LNCAP (cell line): ENCODE measurements around the gene EIF4E1B.

Source experiments
- TF ChIP-seq, protein P1 (sequence below): fragments of 450-650 bp; IDR thresholded peaks from 2 replicates; pipeline ENCODE4 v1.5.1; 2017; ENCODE audit warnings: mild to moderate bottlenecking

The EIF4E1B gene

GRCh38 chr5:176660530-176660859 is 30.0 kb downstream of the EIF4E1B start:
- TF ChIP-seq, protein P1, sequence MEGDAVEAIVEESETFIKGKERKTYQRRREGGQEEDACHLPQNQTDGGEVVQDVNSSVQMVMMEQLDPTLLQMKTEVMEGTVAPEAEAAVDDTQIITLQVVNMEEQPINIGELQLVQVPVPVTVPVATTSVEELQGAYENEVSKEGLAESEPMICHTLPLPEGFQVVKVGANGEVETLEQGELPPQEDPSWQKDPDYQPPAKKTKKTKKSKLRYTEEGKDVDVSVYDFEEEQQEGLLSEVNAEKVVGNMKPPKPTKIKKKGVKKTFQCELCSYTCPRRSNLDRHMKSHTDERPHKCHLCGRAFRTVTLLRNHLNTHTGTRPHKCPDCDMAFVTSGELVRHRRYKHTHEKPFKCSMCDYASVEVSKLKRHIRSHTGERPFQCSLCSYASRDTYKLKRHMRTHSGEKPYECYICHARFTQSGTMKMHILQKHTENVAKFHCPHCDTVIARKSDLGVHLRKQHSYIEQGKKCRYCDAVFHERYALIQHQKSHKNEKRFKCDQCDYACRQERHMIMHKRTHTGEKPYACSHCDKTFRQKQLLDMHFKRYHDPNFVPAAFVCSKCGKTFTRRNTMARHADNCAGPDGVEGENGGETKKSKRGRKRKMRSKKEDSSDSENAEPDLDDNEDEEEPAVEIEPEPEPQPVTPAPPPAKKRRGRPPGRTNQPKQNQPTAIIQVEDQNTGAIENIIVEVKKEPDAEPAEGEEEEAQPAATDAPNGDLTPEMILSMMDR, result no peak

GRCh38 chr5:176660860-176661641 is 30.6 kb downstream of the EIF4E1B start:
- TF ChIP-seq, protein P1, result peak; percentile 94

DNA sequence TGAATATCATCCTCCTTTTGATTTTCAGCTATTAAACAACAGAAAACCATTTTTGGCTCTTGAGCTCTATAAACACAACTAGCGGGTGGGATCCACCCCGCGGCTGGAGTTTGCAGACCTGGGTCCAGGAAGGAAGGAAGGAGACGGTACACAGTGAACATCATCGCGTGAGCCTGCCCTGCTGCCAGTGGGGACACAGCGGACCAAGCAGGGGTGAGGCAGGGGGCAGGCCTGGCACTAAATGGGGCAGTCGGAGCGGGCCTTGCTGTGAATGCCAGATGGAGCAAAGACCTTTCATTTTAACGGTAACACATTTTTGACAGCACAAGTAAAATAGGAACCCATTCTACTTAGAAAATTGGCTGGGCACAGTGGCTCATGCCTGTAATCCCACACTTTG is 31.2 kb downstream of the EIF4E1B start:
- TF ChIP-seq, protein P1, result no peak

DNA sequence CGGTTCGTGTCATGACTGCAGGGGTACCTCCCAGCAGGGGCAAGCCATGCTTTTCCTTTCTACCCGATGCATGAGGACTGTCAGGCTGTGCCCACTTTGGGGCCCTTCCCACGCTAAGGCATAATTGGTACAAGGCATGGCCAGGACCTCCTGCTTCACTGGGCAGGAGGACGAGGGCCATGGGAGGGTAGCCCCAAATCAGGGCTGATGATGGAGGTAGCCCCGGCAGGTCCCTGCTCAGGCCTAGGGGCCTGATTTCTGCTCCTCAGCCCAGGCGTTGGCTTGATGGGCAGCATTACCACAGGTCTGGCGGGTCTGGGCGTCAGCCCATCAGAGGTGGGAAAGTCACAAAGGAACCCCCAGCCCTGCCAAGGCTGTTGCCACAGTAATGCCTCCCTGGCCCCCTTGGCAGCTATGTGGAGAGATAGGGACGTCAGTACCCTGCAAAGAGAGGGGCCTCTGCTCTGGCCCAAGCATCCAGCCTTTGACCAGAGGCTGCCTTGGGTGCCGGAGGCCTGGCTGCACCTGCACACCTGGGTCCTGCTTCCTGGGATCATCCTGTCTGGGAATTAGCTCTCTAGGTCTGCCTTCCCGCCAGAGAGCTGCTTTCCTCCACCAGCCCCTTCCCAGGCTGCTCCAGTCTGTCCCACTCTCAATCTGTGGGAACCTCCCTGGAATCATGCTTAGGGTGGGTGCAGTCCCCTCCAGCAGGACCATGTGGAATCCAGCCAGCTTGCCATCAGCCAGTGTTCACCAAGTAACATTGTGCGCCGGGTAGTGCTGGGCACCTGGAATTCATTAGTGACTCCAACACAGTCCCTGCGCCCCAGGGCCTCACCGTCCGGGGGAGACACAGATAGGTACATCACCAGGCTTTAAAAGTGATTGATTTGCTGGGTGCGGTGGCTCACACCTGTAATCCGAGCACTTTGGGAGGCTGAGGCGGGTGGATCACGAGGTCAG is 32.2 kb downstream of the EIF4E1B start:
- TF ChIP-seq, protein P1, result no peak

- TF ChIP-seq, protein P1, result no peak
Observed at GRCh38 chr5:176663566-176663965, 33.1 kb downstream of the EIF4E1B start.

GRCh38 chr5:176664479-176664878 is 34.0 kb downstream of the EIF4E1B start:
- TF ChIP-seq, protein P1, result no peak

- TF ChIP-seq, protein P1, result no peak
Observed at GRCh38 chr5:176664886-176665285, 34.4 kb downstream of the EIF4E1B start.
